Spinal cord (tissue), 10 donors: ENCODE measurements around the gene TMC8. TPM values are rescaled to one million over a fixed set of nuclear protein-coding genes. Genes with fewer than 3 reads are reported as not detected.
"Not testable (repeated sequence)": the region's sequence is repeated elsewhere in the genome, so short reads cannot be mapped to it uniquely, and the experiment has no call there.

ENCODE experiments used
- DNase-seq, 6 donors: peaks; one replicate each; pipeline versions ENCODE4 v3.0.0 to v3.0.0-alpha.2; 2013 to 2015; ENCODE audit warnings: low spot score in 6 of 6, low read depth in 4 of 6
- H3K27ac ChIP-seq: one replicate; pipeline ENCODE4 v1.5.1; 2013; ENCODE audit warnings: low read depth, low read length, control low read depth
- H3K27me3 ChIP-seq: one replicate; pipeline ENCODE4 v1.6.1; 2013; ENCODE audit warnings: low read length; ENCODE audit not compliant: control insufficient read depth, insufficient read depth
- H3K36me3 ChIP-seq: one replicate; pipeline ENCODE4 v1.6.1; 2013; ENCODE audit warnings: low read length; ENCODE audit not compliant: control insufficient read depth, insufficient read depth
- H3K4me1 ChIP-seq: one replicate; pipeline ENCODE4 v1.6.1; 2013; ENCODE audit warnings: low read length; ENCODE audit not compliant: control insufficient read depth, insufficient read depth
- H3K4me3 ChIP-seq: one replicate; pipeline ENCODE4 v1.5.1; 2013; ENCODE audit warnings: low read depth, low read length, control low read depth
- H3K9me3 ChIP-seq: one replicate; pipeline ENCODE4 v1.6.1; 2013; ENCODE audit warnings: low read length; ENCODE audit not compliant: control insufficient read depth, insufficient read depth
- WGBS: methylation state at CpG from one replicate; pipeline ENCODE4 v1.1.5; 2013; ENCODE audit warnings: missing lambda C conversion rate; ENCODE audit not compliant: insufficient coverage; 5-methylcytosine and 5-hydroxymethylcytosine counted together
- polyA plus RNA-seq, 2 donors: library from polyadenylated mRNA; unstranded; fragments of 120-200 nt; gene quantifications; one replicate each; pipeline ENCODE4 v1.2.1, GENCODE V29; 2013; ENCODE audit not compliant: insufficient read length in 2 of 2
- total RNA-seq, 2 donors: library from RNA; depleted of rRNA in 1 of 2; stranded (reverse); fragments of 120-200 nt in 1 of 2; fragments of >200 nt in 1 of 2; gene quantifications; one replicate each; pipeline versions ENCODE4 v1.2.3 to v1.2.4, GENCODE V29; 2013 to 2014
- donor health status: healthy.

The TMC8 gene
- total and polyA plus RNA-seq, 4 donors, result 2.0 to 6.0 (median 3.9) TPM

DNA sequence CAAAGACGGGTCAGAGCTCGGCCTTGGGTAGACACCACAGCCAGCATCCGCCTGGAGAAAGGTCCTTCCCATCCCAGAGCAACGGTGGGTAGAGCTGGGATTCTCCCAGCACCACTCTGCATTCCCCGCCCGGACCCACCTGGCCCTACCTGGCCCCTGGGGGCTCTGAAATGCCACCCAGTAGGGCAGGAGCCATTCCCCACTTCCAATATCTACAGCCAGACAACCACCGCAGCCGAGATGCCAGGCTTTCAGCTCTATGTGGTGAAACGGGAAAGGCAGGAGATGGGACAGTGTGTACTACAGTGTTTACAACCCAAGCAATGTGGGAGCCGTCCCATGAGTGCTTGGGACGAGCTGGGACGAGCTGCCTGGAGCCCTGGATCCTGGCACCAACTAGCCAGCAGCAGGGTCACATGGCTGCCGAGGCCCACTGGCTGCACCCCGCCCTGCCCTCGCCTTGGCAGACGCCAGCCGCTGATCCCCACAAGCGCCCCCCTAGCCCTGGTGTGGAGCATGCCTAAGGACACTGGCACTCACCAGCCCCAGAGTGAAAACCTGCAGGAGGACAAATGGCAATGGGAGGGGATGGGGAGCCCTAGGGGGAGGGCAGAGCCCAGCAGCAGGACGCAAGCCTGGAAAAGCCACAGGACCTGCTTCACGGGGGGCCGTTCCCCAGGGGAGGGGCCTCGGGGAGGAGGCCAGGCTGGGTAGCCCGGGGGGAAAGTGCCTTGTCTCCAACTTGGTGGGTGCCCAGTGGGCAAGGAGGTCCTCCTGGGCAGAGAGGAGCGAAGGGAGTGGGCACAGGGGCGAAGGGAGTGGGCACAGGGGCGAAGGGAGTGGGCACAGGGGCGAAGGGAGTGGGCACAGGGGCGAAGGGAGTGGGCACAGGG, 15.5 kb upstream of the TMC8 start:
- WGBS, result 77% methylated on average over 21 of the region's 28 CpGs
- H3K36me3 ChIP-seq, result peaks cover 32% of the 10 kb centered on the region
- peaks cover 31% of the 10 kb centered on the region for H3K4me1 ChIP-seq
- no peak overlapping the region for H3K27ac ChIP-seq
- no peaks in the 10 kb centered on the region for H3K9me3 ChIP-seq
- no peak for DNase-seq
- H3K4me3 ChIP-seq, result no peak overlapping the region
- no peaks in the 10 kb centered on the region for H3K27me3 ChIP-seq

- not testable (repeated sequence) for H3K9me3 ChIP-seq, H3K27ac ChIP-seq, H3K4me3 ChIP-seq, H3K27me3 ChIP-seq, DNase-seq
- peaks cover 29% of the 10 kb centered on the region for H3K36me3 ChIP-seq
- WGBS, result 97% methylated on average over 14 of the region's 18 CpGs
- H3K4me1 ChIP-seq, result peaks cover 31% of the 10 kb centered on the region
Measured at GRCh38 chr17:78115803-78116202, 14.8 kb upstream of the TMC8 start.

DNA sequence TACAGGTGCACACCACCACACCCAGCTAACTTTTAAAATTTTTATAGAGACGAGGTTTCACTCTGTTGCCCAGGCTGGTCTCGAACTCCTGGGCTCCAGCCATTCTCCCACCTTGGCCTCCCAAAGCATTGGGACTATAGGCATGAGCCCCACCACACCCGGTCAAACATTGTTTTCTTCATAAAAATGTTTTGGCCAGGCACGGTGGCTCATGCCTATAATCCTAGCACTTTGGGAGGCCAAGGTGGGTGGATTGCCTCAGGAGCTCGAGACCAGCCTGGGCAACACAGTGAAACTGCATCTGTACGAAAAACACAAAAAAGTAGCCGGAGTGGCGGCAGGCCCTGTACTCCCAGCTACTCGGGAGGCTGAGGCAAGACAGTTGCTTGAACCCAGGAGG, 14.2 kb upstream of the TMC8 start:
- H3K4me1 ChIP-seq, result peaks cover 29% of the 10 kb centered on the region
- H3K27ac ChIP-seq, result no peak overlapping the region
- 91% methylated on average over 9 of the region's 9 CpGs for WGBS
- no peak overlapping the region for H3K4me3 ChIP-seq
- peaks cover 25% of the 10 kb centered on the region for H3K36me3 ChIP-seq
- DNase-seq, result no peak
- no peaks in the 10 kb centered on the region for H3K9me3 ChIP-seq
- no peaks in the 10 kb centered on the region for H3K27me3 ChIP-seq

DNA sequence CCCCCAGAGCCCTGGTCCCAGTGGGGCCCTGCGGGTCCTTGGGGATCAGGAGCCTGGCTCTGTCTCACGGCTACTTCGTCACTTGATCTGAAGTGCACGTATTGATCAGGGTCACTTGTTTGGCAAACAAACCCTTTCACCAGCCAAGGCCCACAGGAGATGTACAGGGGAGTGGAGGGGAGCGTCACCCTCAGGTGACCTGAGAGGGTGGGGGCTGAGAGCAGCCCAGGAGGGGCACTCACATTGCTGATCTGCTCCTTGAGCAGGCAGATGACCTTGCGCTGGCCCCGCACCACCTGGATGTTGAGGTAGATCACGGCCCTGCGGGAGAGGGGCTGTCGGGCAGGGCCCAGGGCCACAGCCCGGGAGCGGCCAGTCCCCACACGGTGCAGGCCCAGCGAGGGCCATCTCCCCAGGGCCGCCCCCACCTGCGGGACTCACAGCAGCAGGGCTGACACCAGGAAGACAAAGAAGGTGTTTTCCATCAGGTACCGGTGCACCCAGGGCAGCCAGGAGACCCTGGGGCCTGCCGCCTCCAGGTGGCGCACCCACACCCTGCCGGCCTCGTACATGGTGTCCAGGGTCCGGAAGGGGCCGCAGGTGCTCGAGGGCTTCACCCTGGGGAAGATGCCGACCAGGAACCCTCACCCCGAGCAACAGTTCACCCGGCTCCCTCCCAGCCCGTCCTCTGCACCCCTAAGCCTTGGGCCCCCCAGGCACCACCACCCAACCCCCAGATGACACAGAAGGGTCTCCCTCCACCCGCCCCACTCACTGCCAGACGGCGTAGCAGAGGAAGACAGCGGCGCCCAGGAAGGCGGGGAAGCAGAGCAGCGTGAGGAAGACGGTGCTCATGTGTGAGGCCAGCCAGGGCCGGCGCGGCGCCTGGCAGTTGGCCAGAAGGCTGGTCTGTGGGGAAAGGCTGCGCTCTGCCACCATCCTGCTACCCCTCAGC, 13.3 kb upstream of the TMC8 start:
- peak in 3 of 6 donors; percentile 15 to 53 (median 53) for DNase-seq
- peaks cover 24% of the 10 kb centered on the region for H3K4me1 ChIP-seq
- no peaks in the 10 kb centered on the region for H3K27me3 ChIP-seq
- H3K27ac ChIP-seq, result no peak overlapping the region
- WGBS, result 54% methylated on average over 29 of the region's 41 CpGs
- H3K36me3 ChIP-seq, result peaks cover 26% of the 10 kb centered on the region
- H3K9me3 ChIP-seq, result no peaks in the 10 kb centered on the region
- H3K4me3 ChIP-seq, result no peak overlapping the region

GRCh38 chr17:78118801-78119241, 11.8 kb upstream of the TMC8 start:
- no peaks in the 10 kb centered on the region for H3K9me3 ChIP-seq
- peaks cover 15% of the 10 kb centered on the region for H3K4me1 ChIP-seq
- H3K27ac ChIP-seq, result no peak overlapping the region
- DNase-seq, result no peak
- peaks cover 31% of the 10 kb centered on the region for H3K36me3 ChIP-seq
- 83% methylated on average over 13 of the region's 14 CpGs for WGBS
- H3K4me3 ChIP-seq, result no peak overlapping the region
- H3K27me3 ChIP-seq, result no peaks in the 10 kb centered on the region

DNA sequence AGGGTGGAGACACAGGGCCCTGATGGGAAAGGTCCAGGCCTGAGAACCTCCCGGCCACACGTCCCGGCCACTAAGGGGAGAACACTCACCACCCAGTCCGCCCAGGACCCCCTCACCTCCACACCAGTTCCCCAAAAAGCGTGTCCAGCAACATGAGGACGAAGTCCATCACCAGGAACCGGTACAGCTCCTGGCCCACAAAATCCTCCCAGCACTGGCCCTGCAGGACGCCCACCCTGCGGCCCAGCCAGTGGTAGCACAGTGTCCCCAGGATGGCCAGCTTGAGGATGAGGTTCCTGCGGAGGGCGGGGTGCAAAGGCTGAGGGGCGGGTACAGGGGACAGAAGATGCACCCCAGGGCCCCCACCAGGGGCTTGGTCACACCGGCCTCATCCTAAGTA, 10.0 kb upstream of the TMC8 start:
- WGBS, result 88% methylated on average over 10 of the region's 13 CpGs
- Histone ChIP-seq H3K27me3 (no peaks in the 10 kb centered on the region), H3K4me1 (peaks cover 22% of the 10 kb centered on the region), H3K4me3 (no peak overlapping the region), H3K9me3 (no peaks in the 10 kb centered on the region), H3K36me3 (peaks cover 46% of the 10 kb centered on the region), H3K27ac (no peak overlapping the region)
- no peak for DNase-seq

DNA sequence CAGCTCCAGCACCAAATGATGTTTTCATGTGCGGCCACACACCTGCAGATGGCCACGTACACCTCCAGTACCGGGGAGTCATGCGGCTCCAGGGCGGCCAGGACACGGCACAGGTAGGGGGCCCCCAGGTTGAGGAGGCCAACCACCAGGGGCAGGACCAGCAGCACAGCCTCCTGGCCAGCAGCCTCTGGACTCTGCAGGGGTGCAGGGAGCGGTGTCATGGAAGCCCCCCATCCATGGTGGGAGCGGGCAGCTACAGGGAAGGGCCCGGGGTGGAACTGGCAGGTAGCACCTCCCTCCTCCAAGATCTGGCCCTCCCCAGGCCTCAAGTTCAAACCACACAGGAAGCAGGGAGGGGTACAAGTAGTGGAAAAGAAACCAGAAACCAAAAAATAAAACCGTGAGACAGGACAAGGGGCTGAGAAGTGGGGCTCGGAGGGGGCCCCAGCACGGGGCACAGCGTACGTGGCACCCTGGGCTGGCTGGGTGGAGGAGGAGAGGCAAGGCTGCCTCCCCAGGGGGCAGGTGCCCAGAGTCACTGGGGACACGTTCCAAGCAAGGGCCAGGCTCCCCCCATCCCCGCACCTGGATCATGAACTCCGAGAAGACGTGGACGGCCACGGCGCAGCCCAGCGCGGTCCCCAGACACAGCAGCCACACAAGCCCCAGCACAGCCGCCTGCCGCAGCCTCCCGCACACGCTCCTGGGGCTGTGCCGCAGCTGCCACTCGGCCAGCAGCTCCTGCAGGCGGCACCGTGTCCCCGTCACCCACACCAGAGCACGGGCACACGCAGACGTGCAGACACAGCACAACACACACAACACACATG, 9.4 kb upstream of the TMC8 start:
- no peaks in the 10 kb centered on the region for H3K9me3 ChIP-seq
- H3K4me3 ChIP-seq, result no peak overlapping the region
- no peaks in the 10 kb centered on the region for H3K27me3 ChIP-seq
- H3K27ac ChIP-seq, result no peak overlapping the region
- WGBS, result 91% methylated on average over 33 of the region's 35 CpGs
- peaks cover 52% of the 10 kb centered on the region for H3K36me3 ChIP-seq
- DNase-seq, result no peak
- H3K4me1 ChIP-seq, result peaks cover 28% of the 10 kb centered on the region

GRCh38 chr17:78121801-78122215, 8.8 kb upstream of the TMC8 start:
- Histone ChIP-seq H3K27ac (no peak overlapping the region), H3K27me3 (no peaks in the 10 kb centered on the region), H3K4me1 (peaks cover 34% of the 10 kb centered on the region), H3K36me3 (peaks cover 52% of the 10 kb centered on the region), H3K4me3 (no peak overlapping the region), H3K9me3 (no peaks in the 10 kb centered on the region)
- DNase-seq, result no peak
- 87% methylated on average over 10 of the region's 11 CpGs for WGBS
